ENCODE measurements around the gene SIPA1.
A peak's percentile ranks its signal among the peaks of the same experiment; 100 is the strongest.

SIPA1 gene

DNA sequence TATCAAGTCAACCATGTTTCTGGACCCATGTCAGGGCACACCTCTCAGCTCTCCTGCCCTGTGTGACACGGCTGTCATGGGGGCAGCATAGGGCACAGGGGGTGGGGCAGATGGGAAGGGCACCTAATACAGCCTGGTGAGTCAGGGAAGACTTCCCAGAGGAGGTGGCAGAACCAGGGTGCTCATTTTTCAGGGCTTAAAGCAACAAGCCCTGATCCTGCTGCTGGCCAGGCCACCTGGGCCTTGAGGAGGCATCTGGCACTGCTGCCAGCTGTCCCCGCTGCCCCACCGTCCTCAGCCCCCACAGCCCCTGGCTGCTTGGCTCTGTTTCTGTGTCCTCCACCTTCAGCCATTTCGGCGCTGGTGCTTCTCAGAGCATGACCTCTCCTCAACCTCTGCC, 28.2 kb upstream of the SIPA1 start:
- DNase-seq: no peak

DNA sequence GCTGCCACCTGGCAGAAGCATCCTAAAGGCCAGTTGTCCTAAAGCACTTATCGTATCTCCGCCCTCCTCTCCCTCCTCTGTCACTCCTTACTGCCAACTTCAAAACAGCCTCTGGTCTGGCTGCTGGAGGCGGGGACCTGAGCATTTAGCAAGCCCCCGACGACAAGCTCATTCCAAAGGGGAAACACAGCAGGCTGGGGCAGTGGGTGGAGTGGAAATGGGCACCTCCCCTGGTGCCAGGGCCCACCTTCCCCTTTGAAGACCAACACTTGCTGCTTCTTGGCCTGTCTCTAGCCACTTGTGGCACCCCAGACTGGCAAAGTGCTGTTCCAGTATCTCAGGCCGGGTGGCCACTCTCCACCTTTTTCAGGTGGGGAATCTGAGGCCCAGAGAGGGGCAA, 27.5 kb upstream of the SIPA1 start:
- DNase-seq: no peak

DNA sequence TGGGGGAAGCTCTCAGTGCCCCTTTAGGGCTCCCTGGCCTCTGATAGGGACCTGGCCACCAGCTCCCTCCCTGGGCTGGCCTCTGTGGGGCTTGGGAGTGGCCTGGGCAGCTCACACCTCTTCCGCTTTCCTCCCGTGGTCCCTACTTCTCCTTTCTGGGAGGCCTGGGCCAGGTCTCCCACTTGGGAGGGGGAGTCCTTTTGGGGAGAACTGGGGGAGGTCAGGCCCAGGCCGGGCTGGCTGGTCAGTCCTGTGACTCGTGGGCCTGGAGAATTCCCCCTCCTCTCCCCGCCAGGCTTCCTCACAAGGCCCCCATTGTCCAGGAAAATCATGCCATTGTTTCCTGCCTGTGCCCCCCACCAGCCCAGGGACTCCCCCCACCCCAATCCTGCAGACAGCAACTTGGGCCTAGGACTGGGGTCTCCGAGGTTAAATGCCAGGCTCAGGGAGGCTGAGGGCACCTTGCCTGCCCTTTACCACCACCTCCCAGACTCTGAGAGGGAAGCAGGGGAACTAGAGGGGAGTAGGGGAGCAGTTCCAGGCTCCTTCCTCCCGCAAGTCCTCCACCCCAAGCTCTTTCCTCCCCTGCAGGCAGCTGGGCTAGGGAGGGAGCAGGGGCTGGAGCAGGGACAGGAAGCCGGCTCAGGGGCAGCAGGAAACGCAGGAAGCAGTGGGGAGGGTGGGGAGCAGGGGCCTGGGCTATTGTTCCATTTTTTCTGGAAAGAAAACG, 26.7 kb upstream of the SIPA1 start:
- no peak for DNase-seq

DNA sequence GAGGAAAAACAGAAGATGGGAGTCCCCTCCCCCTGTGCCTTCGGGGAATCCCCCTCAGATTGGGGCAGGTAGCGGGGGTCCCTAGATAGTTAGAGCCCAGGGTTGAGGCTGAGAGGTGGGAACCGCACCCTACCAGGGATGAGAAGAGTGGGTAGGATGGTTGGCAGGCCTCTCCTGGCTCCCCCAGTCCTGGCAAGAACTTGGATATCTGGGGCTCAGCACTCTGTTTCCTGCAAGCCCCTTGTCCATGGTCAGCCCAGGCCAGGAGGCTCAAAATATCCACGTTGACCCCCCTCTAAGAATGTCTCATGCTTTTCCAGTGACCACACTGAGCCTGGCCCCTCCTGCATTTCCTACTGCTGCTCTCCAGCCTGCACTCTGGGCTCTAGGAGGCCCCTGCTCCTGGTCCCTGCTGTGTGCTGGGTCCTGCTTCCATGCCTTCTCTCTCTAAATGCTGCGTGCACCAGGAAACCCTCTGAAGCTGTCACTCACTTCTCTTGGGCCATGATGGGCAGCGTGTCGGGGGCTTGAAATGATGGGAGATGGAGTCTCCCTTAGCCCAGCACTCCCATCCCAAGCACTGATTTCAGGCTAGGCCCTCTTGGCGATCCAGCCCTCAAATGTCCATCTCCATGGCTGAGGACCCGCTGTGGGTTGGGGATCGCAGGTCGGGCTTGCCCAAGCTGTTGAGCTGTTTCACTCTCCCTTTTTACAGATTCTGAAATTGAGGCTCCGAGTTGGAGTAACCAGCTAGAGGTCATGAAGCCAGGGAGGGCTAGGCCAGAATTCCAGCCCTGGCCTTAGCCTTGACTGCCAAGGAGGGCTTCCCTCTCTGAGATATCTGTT, 25.9 kb upstream of the SIPA1 start:
- no peak for DNase-seq

DNA sequence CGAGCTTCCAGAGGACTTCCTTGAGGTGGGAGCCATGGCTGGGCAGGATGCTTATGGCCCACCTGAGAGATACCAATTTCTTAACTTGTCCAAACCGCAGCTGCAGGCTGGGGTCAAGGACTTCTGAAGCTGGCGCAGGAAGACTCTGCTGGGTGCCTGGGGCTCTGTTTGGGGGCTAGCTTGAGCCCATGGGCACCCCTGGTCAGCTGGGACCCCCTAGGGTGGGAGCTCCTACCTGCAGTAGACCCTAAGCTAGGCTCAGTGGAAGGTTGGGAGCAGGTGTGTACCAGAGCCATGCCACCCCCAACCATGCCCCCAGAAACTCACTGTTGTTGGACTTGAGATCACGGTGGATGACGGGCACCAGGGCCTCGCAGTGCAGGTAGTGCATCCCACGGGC, 25.2 kb upstream of the SIPA1 start:
- no peak for DNase-seq

DNA sequence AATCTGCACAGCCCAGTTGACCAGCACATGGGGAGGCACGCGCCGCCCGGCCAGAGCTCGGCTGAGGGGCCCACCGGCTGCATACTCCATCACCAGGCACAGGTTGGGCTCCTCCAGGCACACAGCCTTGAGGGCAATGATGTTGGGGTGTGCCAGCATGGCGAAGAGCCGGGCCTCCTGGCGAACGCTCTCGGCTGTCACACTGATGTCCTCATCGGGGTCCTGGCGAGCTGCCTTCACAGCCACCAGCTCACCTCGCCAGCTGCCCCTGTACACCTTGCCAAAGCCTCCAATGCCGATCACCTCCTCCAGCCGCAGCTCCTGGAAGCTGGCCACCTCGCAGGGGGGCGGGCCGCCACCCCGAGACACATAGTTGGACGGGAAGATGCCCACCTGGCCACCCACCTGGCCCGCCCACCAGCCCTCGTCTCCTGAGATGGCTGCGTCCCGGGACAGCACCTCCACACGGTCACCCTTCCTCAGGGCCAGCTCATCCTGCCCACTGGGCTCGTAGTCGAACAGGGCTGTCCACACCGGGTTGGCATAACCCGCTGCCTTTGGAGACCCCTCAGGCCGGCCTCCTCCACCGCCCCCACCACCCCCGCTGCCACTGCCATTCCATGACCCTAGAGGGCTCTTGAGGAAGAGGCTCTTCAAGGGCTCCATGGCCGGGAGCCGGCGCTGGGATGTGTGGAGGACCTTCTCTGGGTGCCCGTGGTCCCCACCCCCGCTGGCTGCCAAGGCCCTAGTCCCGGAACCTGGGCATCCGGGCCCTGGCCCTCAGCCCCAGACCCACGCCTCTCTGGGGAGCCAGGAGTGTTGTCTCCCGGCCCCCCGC, 24.6 kb upstream of the SIPA1 start:
- no peak for DNase-seq

DNA sequence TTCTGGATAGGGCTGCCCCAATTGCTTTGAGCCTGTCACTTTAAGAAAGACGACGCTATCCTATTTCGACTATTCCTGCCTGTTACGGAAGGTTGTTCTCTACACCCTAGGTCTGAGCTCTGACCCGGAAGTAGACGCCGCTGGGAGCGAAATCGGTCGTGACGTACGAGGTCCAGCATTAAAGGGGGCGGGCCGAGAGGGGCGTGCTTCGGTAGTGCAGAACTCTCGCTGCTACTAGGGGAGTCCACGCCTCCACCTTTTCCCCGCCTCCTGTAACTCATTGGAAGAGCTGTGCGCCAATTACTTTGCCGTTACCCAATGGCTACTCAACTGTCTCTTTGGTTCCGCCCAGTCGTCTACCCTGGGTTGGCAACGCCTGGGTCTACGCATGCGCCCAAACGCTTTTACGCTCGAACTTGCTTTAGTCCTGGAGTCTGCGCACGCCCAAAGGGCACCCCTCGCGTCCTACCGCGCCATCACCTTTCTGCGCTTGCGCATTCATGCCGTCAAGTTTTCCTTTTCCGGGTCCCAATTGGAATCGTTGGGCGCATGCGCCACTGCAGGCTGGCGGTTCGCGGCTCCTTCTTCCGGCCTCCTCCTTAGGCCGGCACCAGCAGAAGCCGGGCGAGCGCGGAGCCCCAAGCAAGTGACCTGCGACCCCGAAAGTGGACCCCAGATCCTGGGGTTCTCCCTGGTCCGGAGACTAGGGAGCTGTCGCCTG, 22.5 kb upstream of the SIPA1 start, which contains the start of gene PCNX3:
TSS of gene PCNX3 (plus strand) at position 548 of the 721 bp plus-strand sequence. CDS start 536 bp downstream, outside the sequence.
- peak; percentile 100 for DNase-seq

DNA sequence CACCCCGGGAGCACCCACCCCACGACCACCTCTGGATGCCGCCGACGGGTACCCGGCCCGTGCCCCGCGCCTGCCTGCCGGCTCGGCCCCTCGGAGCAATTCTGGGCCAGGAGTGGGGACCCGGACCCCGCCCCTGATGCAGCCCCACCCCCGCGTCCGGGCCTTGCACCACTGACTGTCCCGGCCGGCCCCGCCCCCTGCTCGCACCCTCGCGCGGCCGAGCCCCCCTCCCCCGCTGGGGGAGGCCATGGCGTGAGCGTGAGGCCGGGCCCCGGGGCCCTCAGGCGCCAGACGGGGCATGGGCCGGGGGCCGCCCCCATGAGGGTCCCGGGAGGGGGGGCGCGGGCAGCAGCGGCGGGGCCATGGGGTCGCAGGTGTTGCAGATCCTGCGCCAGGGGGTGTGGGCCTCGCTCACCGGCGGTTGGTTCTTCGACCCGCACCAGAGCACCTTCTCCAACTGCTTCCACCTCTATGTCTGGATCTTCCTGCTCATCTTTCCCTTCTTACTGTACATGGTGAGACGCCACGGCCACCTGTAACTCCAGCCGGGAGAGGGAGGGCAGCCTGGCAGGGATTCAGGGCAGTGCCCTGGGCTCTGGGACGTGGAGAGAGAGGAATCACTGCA, 21.8 kb upstream of the SIPA1 start:
- peak; percentile 19 for DNase-seq

DNA sequence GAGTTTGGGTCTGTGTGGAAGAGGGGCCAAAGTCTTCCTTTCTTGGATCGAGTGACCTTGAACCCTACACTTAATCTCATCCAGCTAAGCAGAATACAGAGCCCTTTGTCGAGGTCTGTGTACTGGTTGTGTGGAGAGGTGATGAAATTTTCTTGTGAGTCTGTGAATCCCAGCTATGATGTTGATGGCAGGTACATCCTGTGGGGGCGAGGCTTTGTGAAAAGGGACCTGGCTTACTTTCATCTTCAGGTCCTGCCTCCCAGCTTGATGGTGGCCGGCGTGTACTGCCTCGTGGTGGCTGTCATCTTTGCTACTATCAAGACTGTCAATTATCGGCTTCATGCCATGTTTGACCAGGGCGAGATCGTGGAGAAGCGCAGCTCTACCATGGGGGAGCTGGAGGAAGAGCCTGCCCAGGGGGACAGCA, 21.3 kb upstream of the SIPA1 start:
- DNase-seq: no peak

DNA sequence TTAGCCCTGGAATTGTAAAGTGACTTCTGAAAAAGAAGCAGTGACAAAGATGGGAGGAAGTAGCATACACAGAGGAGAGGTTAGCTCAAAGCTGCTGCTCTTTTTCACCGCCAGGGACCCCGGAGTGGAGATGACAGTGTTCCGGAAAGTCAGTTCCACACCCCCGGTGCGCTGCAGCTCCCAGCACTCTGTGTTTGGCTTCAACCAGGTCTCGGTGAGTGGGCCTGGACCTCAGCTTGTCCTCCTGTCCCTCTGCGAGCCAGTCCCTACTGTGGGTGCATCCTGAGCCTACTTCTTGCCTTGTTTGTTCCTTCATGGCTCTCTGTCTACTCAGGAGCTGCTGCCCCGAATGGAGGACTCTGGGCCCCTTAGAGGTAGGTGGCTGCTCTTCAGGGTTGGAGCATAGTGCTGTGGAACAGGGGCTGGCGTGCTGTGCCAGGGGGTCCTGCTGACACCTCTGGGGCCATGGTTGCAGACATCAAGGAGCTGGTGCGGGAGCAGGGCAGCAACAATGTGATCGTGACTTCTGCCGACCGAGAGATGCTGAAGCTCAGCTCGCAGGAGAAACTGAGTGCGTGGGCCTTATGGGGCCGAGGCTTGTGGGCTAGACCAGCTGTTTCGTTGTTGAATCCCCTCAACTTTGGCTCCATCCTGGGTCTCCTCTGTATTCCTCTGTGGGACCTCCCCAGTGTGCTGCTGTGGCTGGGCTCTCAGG, 20.6 kb upstream of the SIPA1 start:
- no peak for DNase-seq

DNA sequence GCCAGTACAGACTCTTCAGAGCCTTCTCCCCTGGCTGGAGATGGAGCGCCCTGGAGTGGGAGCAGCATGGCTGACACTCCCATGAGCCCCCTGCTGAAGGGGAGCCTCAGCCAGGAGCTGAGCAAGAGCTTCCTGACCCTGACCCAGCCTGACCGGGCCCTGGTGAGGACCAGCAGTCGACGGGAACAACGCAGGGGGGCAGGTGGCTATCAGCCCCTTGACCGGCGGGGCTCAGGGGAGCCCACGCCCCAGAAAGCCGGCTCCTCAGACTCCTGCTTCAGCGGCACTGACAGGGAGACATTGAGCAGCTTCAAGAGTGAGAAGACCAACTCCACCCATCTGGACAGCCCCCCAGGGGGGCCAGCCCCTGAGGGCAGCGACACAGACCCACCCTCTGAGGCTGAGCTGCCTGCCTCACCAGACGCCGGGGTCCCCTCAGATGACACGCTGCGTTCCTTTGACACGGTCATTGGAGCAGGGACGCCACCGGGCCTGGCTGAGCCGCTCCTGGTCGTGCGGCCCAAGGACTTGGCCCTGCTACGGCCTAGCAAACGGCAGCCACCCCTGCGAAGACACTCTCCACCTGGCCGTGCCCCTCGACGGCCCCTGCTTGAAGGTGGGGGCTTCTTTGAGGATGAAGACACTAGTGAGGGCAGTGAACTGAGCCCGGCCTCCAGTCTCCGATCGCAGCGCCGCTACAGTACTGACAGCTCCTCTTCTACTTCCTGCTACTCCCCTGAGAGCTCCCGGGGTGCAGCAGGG, 19.7 kb upstream of the SIPA1 start:
- DNase-seq: no peak

DNA sequence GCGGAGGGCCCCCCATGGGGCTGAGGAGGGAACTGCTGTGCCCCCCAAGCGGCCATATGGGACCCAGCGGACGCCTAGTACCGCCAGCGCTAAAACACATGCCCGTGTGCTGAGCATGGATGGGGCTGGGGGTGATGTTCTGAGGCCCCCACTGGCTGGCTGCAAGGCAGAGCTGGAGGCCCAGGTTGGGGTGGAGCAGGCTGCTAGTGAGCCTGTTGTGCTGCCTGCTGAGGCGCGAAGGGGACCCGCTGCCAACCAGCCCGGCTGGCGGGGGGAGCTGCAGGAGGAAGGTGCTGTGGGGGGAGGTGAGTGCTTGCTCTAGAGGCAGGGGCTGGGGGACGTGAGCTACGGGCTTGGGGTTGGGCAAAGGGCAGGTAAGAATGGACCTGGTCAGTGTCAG, 19.1 kb upstream of the SIPA1 start:
- DNase-seq: no peak

DNA sequence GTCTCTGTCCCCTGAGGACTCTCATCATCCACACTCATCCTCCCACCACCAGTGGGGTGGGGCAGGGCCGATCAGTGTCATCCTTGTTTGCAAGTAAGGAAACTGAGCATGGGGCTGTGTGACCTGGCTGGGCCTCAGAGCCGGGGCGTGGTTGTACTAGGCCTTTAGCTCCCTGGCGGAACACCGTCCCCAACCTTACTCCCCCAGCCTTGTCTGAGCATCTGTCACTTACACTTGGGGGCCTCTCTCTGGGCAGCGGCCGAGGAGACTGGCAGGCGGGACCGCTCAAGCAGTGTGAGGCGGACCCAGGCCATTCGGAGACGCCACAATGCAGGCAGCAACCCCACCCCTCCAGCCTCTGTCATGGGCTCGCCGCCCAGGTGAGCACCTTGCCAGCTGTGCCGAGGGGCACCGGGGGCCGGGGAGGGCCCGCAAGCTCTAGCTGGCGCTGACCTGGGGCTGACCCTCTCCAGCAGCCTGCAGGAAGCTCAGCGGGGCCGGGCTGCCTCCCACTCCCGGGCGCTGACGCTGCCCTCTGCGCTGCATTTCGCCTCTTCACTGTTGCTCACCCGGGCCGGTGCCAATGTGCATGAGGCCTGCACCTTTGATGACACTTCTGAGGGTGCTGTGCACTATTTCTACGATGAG, 18.5 kb upstream of the SIPA1 start:
- DNase-seq: no peak

DNA sequence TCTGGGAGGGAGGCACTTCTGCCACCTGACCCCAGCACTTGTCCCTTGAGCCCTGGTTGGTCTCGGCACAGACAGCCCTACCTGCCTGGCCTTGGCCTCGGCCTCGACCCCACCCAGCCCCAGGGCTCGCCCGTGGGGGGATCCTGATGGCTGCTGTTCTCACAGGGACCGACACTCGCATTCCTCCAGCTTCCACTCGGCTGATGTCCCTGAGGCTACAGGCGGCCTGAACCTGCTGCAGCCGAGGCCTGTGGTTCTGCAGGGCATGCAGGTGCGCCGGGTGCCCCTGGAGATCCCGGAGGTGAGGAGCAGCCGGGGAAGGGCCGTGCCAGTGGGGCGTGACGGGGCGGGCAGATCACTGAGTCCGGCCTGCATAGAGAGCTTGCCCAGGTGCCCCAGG, 17.2 kb upstream of the SIPA1 start:
- no peak for DNase-seq

DNA sequence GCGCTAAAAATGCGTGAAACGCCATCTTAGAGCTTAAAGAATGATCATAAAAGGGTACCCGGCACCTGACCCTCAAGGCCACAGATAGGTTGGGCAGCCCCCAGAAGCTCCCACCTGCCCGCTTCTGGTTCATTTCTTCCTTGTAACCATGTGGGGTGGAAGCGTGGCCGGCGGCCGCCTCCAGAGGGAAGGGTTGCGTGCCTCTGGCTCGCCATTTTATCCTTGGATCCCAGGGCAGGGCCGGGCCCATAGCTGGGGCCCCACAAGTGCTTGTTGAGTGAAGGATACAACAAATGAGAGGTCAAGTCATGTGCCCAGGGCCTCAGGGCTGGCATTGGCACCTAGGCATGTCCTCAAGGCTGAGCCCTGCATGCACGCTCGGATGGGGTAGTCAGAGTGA, 16.4 kb upstream of the SIPA1 start:
- no peak for DNase-seq

DNA sequence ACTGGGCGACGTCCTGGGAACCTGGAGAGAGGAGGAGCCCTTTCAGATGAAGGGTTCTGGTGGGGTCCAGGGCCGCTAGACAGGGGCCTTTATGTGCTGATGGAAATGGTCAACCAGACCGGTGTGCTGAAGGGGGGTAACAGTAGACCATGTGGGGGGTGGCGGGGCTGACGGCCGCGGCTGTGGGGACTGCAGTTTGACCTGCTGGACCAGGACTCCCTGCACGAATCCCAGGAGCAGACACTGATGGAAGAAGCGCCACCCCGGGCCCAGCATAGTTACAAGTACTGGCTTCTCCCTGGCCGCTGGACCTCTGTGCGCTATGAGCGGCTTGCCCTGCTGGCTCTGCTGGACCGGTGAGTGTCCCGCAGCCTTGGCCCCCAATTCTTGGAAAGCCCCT, 15.9 kb upstream of the SIPA1 start:
- DNase-seq: no peak

DNA sequence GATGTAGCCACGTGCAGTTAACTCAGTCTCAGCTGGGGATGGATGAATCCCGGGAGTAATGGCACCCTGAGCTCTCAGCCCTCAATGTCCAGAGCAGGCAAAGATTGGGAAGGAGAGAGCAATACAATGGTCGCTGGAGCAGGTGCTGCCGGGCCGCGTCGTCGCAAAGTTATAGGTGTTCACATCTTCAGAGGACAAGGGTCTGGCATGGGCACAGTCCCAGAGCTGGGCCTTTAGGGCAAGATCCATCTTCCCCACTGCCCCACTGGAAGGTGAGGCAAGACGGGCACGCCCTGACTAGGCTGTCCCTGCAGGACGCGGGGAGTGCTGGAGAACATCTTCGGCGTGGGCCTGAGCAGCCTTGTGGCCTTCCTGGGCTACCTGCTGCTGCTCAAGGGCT, 14.7 kb upstream of the SIPA1 start:
- no peak for DNase-seq

DNA sequence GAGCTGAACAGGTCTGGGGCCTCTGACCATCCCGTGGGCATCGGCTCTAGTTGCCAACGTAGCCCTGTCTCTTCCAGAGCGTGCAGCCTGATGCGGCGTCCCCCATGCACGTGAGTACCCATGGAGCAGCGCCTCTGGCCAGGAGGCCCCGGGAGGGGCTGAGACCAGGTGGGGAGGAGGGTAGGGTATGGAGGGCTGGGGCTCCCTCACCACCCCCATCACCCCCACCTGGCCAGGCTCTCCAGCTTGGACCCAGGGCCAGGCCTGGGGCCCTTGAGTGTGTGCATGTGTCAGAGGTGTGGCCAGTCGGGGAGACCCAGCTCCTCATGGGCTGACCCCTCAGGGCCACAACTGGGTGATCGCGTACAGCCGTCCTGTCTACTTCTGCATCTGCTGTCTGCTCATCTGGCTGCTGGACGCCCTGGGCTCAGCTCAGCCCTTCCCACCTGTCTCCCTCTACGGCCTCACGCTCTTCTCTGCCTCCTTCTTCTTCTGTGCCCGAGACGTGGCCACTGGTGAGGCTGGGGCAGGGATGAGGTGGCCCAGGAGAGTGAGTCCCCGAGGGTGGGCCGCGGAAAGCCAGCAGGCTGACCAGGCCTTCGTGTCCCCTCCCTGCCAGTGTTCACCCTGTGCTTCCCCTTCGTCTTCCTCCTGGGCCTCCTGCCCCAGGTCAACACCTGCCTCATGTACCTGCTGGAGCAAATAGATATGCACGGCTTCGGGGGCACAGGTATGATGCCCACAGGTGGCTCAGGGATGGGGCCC, 13.9 kb upstream of the SIPA1 start:
- no peak for DNase-seq

DNA sequence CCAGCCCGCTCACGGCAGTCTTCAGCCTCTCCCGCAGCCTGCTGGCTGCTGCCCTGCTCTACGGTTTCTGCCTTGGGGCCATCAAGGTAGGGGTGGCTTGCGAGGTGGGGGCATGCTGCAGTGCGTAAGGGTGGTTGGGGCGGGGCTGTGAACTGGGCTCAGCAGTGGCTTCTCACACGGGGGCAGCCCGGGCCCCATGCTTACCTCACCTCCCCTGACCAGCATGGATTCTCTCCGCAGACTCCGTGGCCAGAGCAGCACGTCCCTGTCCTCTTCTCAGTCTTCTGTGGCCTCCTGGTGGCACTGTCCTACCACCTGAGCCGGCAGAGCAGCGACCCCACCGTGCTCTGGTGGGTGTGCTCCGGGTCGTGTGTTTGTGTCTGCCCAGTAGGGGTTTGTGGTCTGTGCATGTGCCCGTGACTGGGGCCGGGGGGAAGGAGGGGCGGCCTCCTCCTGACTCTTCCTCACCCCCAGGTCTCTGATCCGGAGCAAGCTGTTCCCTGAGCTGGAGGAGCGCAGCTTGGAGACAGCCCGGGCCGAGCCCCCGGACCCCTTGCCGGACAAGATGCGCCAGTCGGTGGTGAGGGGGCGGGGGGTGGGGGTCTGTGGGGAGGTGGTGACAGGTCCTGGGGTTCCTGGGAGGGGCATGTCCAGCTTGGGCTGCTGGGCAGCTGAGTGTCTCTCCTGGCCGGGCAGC, 12.8 kb upstream of the SIPA1 start:
- DNase-seq: no peak
